Prostate gland (tissue), 2 donors: ENCODE measurements around the gene TFB2M. TPM values are rescaled to one million over a fixed set of nuclear protein-coding genes. Genes with fewer than 3 reads are reported as not detected.

Source experiments
- DNase-seq: peaks from one replicate; pipeline ENCODE4 v3.0.0-alpha.2; 2019; ENCODE audit warnings: low spot score
- H3K27ac ChIP-seq, 2 donors: fragments of 200-600 bp; sonication (generic); 2 replicates each; pipeline ENCODE4 v1.5.1; 2017 to 2019
- H3K27me3 ChIP-seq: fragments of 200-600 bp; sonication (generic); replicated peaks from 2 replicates; pipeline ENCODE4 v1.5.1; 2019; ENCODE audit not compliant: insufficient read depth
- H3K36me3 ChIP-seq, 2 donors: fragments of 200-600 bp; sonication (generic); 1 replicate in 1 of 2; 2 replicates in 1 of 2; pipeline versions ENCODE4 v1.5.1 to v1.8.1; 2017 to 2019
- H3K4me1 ChIP-seq: fragments of 200-600 bp; sonication (generic); replicated peaks from 2 replicates; pipeline ENCODE4 v1.5.1; 2019
- H3K4me3 ChIP-seq, 2 donors: fragments of 200-600 bp; sonication (generic); 2 replicates each; pipeline ENCODE4 v1.5.1; 2017 to 2019
- H3K9me3 ChIP-seq: fragments of 200-600 bp; sonication (generic); 2 replicates; pipeline ENCODE4 v1.5.1; 2017
- POLR2A ChIP-seq: fragments of 450-650 bp; IDR thresholded peaks from one replicate; pipeline ENCODE4 v1.6.1; 2016; ENCODE audit warnings: antibody characterized with exemption, mild to moderate bottlenecking
- POLR2AphosphoS5 ChIP-seq: sonication (generic); formaldehyde crosslinking; IDR thresholded peaks from one replicate; pipeline ENCODE4 v1.6.1; 2017; ENCODE audit warnings: antibody characterized with exemption
- WGBS: methylation state at CpG from one replicate; pipeline ENCODE4 v1.1.5; 2018; 5-methylcytosine and 5-hydroxymethylcytosine counted together
- intact Hi-C: fragments of 100-400 bp; cut with DNase I; formaldehyde crosslinking; loops from one replicate; pipeline ENCODE4 v1.14.2; 2022
- total RNA-seq, 2 donors: library from RNA; depleted of rRNA; stranded (reverse); fragments of >200 nt; gene quantifications; one replicate each; pipeline ENCODE4 v1.1.0, GENCODE V29; 2016
- TF ChIP-seq, protein P1 (sequence below), 4 experiments: fragments of 200-600 bp in 2 of 4; fragments of 450-650 bp in 2 of 4; sonication (generic) in 2 of 4; IDR thresholded peaks; 1 replicate in 3 of 4; 2 replicates in 1 of 4; pipeline ENCODE4 v1.5.1; 2016 to 2019; ENCODE audit warnings: antibody characterized with exemption in 4 of 4, mild to moderate bottlenecking in 2 of 4, moderate library complexity in 2 of 4

TFB2M gene
- total RNA-seq, 2 donors from 2014 or later, result 10.3 to 15.1 TPM

- WGBS, result 100% methylated on average over 2 of the region's 2 CpGs
- Histone ChIP-seq H3K4me3 (no peak overlapping the region), H3K4me1 (no peaks in the 10 kb centered on the region), H3K36me3 (no peaks in the 10 kb centered on the region), H3K27me3 (no peaks in the 10 kb centered on the region), H3K9me3 (no peaks in the 10 kb centered on the region), H3K27ac (no peak overlapping the region)
- DNase-seq, result no peak
- TF ChIP-seq POLR2A (no peak), POLR2AphosphoS5 (no peak)
- TF ChIP-seq, protein P1, sequence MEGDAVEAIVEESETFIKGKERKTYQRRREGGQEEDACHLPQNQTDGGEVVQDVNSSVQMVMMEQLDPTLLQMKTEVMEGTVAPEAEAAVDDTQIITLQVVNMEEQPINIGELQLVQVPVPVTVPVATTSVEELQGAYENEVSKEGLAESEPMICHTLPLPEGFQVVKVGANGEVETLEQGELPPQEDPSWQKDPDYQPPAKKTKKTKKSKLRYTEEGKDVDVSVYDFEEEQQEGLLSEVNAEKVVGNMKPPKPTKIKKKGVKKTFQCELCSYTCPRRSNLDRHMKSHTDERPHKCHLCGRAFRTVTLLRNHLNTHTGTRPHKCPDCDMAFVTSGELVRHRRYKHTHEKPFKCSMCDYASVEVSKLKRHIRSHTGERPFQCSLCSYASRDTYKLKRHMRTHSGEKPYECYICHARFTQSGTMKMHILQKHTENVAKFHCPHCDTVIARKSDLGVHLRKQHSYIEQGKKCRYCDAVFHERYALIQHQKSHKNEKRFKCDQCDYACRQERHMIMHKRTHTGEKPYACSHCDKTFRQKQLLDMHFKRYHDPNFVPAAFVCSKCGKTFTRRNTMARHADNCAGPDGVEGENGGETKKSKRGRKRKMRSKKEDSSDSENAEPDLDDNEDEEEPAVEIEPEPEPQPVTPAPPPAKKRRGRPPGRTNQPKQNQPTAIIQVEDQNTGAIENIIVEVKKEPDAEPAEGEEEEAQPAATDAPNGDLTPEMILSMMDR (IDR thresholded peaks at IDR 0.05), result no peak
- intact Hi-C loops, result no loop called here
Measured at GRCh38 chr1:246558041-246558440, 8.0 kb downstream of the TFB2M start.

- no peak for DNase-seq
- Histone ChIP-seq H3K36me3 (no peaks in the 10 kb centered on the region), H3K4me1 (no peaks in the 10 kb centered on the region), H3K27ac (no peak overlapping the region), H3K27me3 (no peaks in the 10 kb centered on the region), H3K9me3 (no peaks in the 10 kb centered on the region), H3K4me3 (no peak overlapping the region)
- TF ChIP-seq POLR2A (no peak), POLR2AphosphoS5 (no peak)
- TF ChIP-seq, protein P1 (IDR thresholded peaks at IDR 0.05), result no peak
- 93% methylated on average over 16 of the region's 16 CpGs for WGBS
- intact Hi-C loops, result loop anchor here (5.0 kb wide), 1 partner anchor 268 kb away; no protein-coding TSS in a partner anchor
Measured at GRCh38 chr1:246554201-246554600, 11.9 kb downstream of the TFB2M start.

DNA sequence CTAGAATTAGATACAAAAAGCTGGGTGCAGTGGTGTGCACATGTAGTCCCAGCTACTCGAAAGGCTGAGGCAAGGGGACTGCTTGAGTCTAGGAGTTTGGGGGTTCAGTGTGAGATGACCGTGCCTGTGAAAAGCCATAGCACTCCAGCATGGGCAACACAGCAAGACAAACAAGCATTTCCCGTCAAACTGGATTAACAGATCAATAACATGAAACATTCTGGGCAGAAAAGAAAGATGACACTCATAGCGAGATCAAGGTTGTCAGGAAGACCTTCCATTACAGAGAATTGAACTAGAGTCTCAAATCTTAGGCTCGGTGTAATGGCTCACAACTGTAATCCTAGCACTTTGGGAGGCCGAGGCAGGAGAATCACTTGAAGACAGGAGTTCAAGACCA lies 14.0 kb downstream of the TFB2M start:
- H3K9me3 ChIP-seq, result no peaks in the 10 kb centered on the region
- H3K27ac ChIP-seq, result no peak overlapping the region
- no peaks in the 10 kb centered on the region for H3K4me1 ChIP-seq
- TF ChIP-seq POLR2A (no peak), POLR2AphosphoS5 (no peak)
- TF ChIP-seq, protein P1 (IDR thresholded peaks at IDR 0.05), result no peak
- H3K36me3 ChIP-seq, result no peaks in the 10 kb centered on the region
- intact Hi-C loops, result loop anchor here (5.0 kb wide), 1 partner anchor 270 kb away; no protein-coding TSS in a partner anchor
- no peak for DNase-seq
- H3K4me3 ChIP-seq, result no peak overlapping the region
- WGBS, result 86% methylated on average over 6 of the region's 6 CpGs
- no peaks in the 10 kb centered on the region for H3K27me3 ChIP-seq

DNA sequence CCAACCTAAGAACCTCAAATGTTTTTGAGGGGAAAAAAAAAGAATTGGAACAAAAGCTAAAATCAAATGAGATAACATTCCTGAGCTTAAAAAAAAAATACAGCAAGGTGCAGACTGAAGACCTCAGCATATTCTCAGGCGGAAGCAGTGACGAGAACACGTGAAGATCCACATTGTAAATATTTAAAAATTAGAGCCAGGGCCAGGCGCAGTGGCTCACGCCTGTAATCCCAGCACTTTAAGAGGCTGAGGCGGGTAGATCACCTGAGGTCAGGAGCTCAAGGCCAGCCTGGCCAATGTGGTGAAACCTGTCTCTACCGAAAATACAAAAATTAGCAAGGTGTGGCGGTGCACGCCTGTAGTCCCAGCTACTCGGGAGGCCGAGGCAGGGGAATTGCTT lies 15.7 kb downstream of the TFB2M start:
- TF ChIP-seq POLR2A (no peak), POLR2AphosphoS5 (no peak)
- H3K4me3 ChIP-seq, result no peak overlapping the region
- no peaks in the 10 kb centered on the region for H3K9me3 ChIP-seq
- no peak overlapping the region for H3K27ac ChIP-seq
- DNase-seq, result no peak
- no peaks in the 10 kb centered on the region for H3K4me1 ChIP-seq
- H3K36me3 ChIP-seq, result no peaks in the 10 kb centered on the region
- 69% methylated on average over 11 of the region's 11 CpGs for WGBS
- intact Hi-C loops, result loop anchor here (5.0 kb wide), 1 partner anchor 272 kb away; no protein-coding TSS in a partner anchor
- no peaks in the 10 kb centered on the region for H3K27me3 ChIP-seq

- H3K36me3 ChIP-seq, result no peaks in the 10 kb centered on the region
- H3K4me3 ChIP-seq, result no peak overlapping the region
- H3K9me3 ChIP-seq, result no peaks in the 10 kb centered on the region
- no peaks in the 10 kb centered on the region for H3K27me3 ChIP-seq
- no peak overlapping the region for H3K27ac ChIP-seq
- no peak for DNase-seq
- intact Hi-C loops, result loop anchor here (5.0 kb wide), 1 partner anchor 273 kb away; no protein-coding TSS in a partner anchor
- no peak for TF ChIP-seq POLR2AphosphoS5
- H3K4me1 ChIP-seq, result no peaks in the 10 kb centered on the region
- WGBS, result 61% methylated on average over 4 of the region's 4 CpGs
Measured at GRCh38 chr1:246549665-246550064, 16.4 kb downstream of the TFB2M start.

GRCh38 chr1:246544001-246544400 lies 22.1 kb downstream of the TFB2M start:
- H3K4me1 ChIP-seq, result no peaks in the 10 kb centered on the region
- no peak overlapping the region for H3K27ac ChIP-seq
- no peaks in the 10 kb centered on the region for H3K36me3 ChIP-seq
- 87% methylated on average over 1 of the region's 1 CpG for WGBS
- TF ChIP-seq, protein P1 (IDR thresholded peaks at IDR 0.05), result no peak
- TF ChIP-seq POLR2AphosphoS5, result no peak
- no peak for TF ChIP-seq POLR2A
- no peak overlapping the region for H3K4me3 ChIP-seq
- intact Hi-C loops, result no loop called here
- H3K27me3 ChIP-seq, result no peaks in the 10 kb centered on the region
- no peaks in the 10 kb centered on the region for H3K9me3 ChIP-seq
- DNase-seq, result no peak
